SH-SY5Y (cell line): ENCODE measurements around the gene MLLT6.

Experiments
- GATA2 ChIP-seq: IDR thresholded peaks from 2 replicates; pipeline ENCODE4 v1.6.1; 2011; ENCODE audit warnings: mild to moderate bottlenecking, low read depth, low read length
- GATA3 ChIP-seq: IDR thresholded peaks from 2 replicates; pipeline ENCODE4 v1.6.1; 2011; ENCODE audit warnings: low read depth, mild to moderate bottlenecking, low read length, moderate library complexity

- TF ChIP-seq GATA2 (no peak), GATA3 (no peak)
Observed at GRCh38 chr17:38748892-38749222, 43.8 kb downstream of the MLLT6 start.
